Choroid plexus epithelial cell (primary cell): ENCODE data around the gene GTF2H4.

Experiments
- DNase-seq: peaks from one replicate; pipeline ENCODE4 v3.0.0-alpha.2; 2010; ENCODE audit warnings: low read depth
- H3K4me3 ChIP-seq: 2 replicates; pipeline ENCODE4 v1.5.1; 2011; ENCODE audit warnings: low read depth, mild to moderate bottlenecking, control low read depth, low read length, moderate library complexity
- CTCF ChIP-seq: conservative IDR thresholded peaks from 2 replicates; pipeline ENCODE4 v1.5.1; 2011; ENCODE audit warnings: low read depth, mild to moderate bottlenecking, control low read depth, inconsistent platforms, low read length, moderate library complexity

Gene GTF2H4

GRCh38 chr6:30883685-30884520 lies 24.1 kb upstream of the GTF2H4 start, which contains the start of gene DDR1:
Gene DDR1, plus strand, starts transcription at chr6:30884519. Its CDS starts 4,211 bp downstream, at chr6:30888730.
- peak within 1 kb of the TSS; percentile 72 for H3K4me3 ChIP-seq
- TF ChIP-seq CTCF = no peak
- DNase-seq = peak; percentile 72

GRCh38 chr6:30884521-30885480 lies 23.2 kb upstream of the GTF2H4 start:
- TF ChIP-seq CTCF = no peak
- peak overlapping the region; percentile 72 for H3K4me3 ChIP-seq
- DNase-seq = peak; percentile 59

- peak overlapping the region; percentile 72 for H3K4me3 ChIP-seq
- no peak for TF ChIP-seq CTCF
- peak; percentile 38 for DNase-seq
These were observed 22.5 kb upstream of the GTF2H4 start for GRCh38 chr6:30885481-30885998.

GRCh38 chr6:30885999-30886896 lies 21.8 kb upstream of the GTF2H4 start:
- DNase-seq = peak; percentile 83
- no peak for TF ChIP-seq CTCF
- H3K4me3 ChIP-seq = peak overlapping the region; percentile 72

DNA sequence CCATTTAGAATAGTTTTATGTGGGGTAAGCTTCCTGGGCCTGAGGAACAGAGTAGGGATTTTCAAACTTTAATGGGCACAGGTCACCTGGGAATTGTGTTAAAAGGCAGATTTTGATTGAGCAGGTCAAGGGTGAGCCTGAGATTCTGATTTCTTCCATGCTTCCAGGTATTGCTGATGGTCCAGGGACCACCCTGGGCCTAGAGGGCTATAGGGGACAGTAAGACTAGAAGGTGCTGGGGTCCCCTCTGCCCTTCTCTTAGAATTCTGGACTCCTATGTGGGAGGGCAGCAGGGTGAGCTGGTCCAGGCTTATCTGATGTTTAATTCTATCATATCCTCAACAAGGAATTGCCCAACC lies 21.1 kb upstream of the GTF2H4 start:
- no peak for TF ChIP-seq CTCF
- no peak for DNase-seq
- peak overlapping the region; percentile 4 for H3K4me3 ChIP-seq
